ENCODE data around the gene DCBLD1.

DCBLD1 gene

DNA sequence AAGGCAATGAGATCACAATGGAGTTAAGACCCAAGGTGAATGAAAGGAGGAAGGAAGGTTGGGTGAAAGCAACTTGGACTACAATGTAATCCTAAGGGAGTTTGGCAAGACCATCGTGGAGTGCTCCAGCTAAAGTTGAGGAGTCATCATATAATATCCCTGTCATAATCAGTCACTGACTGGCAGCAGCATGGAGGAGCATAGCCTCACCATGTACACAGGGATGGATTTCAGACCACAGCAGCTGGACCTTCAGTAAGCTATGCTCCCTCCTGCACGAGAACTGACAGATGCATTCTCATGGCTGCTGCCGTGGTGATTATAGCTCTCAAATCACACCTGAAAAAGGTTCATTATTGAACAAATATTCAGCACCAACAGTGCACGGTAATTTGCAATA is 76.8 kb downstream of the DCBLD1 start:
- DNase-seq, result no peak

DNA sequence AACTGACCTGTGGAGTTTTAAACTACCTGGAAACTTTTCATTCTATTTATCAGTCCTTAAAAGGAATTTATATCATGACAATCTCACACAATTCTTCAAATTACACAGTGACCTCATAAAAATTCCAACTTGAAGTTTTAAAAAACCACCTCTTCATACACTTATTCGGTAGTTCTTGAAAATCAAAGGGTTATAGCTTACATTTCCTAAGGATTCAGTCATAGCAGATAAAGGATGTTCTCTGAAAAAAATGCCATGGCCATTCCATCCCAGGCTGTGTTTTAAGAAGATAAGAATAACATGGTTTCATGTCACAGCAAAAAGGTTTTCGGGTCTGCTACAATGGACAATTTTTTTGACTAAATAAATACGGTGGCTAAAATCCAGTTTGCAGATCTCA is 78.7 kb downstream of the DCBLD1 start:
- DNase-seq, result peak; percentile 43

DNA sequence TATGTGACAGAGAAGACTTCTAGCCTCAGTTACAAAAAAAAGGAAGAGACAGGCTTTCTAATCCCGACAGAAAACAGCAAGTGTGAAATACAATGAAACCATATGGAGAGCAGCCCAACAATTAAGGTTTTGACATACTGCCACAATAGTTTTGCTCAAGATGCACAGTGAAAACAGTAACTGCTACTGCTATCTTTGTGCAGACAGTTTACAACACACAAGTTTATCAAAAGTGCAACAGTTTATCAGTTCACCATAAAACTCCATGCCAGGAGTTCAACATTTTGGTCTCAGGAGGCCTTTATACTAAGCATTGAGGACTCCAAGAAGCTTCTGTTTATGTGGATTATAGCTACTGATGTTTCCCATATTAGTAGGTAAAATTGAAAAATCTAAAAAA is 82.2 kb downstream of the DCBLD1 start:
- no peak for DNase-seq

DNA sequence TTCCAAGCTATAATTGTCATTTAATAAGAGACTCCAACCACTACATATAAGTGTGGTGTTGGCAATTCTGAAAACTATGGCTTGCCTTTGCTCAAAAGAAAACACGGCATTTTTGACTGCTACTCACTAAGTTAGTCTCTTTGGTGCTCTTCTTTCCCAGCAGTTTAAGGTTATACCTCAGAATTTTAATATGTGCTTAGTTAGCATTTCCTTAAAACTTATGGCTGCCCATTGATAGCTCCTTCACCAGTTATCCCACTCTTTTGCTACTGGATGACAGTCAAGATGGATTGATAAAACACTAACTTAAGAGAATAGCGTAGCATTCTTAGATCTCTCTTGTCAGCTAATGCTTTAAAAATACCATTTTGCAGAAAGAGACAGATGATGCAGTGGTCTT is 85.8 kb downstream of the DCBLD1 start:
- DNase-seq, result no peak

DNA sequence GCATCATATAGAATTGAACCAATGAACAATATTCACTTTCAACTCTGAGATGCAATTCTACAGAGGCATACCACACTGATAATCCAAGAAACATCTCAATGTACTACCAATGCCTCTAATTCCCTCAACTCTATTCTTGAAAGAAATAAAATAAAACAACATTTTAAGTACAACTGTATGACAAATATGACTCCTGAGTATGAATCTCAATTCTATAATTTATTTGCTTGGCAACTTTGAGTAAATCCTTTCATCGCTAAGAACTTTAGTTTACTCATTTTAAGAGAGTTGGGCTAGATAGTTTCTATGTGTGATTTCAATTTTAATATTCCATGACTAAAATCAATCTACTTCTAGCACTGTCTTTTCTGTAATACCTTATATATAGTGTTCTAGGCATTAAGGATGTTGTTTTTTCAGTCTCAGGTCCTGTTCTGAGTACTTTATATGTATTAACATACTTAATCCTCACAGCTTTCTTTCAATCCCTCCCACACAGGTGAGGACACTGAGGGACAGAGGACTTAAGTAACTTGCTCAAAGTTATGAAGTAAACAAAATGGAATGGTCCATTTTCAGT is 86.4 kb downstream of the DCBLD1 start:
- DNase-seq, result no peak

DNA sequence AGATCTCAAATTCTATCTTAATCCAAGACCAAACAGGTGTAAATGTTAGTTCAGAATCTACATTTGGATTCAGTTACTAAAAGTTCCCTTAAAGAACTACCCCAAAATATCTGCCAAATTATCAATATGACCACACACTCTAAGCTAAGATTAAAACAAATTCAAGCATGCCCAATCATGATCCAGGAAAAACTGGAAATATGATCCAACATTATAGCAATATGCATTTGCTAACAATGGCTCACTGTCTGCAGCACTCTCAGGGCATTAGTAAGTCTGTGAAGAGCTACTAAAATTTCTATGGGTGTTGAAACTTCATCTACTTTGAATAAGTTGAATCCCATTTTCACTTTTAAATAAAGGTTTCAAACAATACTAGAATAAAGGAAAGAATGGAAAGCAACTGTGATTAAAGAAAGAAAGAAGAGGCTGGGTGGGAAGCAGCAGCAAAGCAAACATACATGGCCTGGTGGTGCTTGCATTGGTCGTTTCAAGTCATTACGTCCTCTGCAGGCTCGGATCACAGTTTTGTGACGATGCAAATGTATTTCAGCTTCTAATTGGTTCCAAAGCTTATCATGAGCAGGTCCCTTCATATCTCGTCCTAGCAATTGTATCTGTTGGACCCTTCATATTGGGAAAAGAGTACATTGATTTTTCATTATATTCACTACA is 90.7 kb downstream of the DCBLD1 start:
- DNase-seq, result no peak

DNA sequence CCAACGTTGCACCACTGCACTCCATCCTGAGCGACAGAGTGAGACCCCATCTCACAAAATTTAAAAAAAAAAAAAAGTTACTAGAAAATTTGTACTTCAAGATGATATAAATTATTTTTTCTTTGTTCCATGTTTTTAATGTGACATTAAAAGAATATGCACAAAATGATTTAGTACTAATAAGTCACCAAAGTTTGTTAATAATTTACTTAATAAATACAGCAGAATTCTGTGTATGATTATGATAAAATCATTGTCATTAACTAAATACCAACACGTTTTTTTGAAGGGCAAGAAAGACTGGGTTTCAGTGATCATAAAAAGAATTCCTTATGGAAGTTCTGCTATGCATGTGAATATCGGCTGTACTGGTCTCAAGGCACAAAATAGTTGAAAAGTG is 91.7 kb downstream of the DCBLD1 start:
- no peak for DNase-seq

DNA sequence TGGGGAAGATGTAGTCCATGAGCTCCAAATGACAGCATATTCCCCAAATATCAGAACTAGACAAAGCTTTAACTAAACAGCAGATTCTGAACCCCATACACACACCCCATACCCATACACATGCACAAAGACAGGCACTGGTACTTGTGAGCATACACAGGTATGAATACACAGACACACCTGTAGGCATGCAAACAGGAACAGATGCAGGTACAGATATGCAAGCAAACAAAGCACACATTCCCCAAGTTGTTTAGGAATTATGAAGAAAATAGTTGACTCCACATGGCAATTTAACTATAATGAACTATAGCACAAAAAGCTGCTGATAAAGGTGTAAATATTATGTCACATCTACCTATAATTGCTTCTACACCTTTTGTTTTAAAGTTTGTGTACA is 103.2 kb downstream of the DCBLD1 start:
- DNase-seq, result no peak

DNA sequence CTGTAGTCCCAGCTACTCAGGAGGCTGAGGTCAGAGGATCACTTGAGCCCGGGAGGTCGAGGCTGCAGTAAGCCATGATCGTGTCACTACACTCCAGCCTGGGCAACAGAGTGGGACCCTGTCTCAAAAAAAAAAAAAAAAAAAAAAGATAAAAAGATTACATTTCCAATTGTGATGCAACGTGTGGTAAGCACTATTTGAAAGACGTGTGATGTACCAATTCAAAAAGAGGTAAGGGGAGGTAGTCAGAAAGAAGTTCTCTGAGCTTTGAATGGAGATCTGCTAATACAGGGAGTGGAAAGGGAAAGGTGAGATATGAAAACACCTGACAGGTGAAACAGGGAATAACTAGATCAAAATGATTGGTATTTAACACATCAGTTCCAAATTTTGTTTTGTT is 108.0 kb downstream of the DCBLD1 start:
- DNase-seq, result no peak

DNA sequence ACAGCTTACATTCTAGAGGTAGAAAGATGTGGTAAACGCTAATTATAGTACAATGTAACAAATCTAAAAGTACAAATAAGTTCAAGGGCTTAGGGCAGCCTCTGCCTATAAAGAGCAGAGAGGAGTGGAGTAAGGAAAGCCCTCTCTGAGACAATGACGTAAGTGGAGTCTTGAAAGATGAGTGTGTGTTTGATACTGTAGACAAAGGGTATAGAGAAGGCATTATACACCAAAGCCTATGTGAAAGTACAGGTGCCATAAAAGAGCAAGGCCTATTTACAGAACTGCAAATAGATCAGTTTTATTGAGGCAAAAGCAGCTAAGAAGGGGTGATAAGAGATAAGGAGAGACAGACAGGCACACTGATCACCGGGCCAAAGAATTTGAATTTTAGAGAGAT is 108.9 kb downstream of the DCBLD1 start:
- DNase-seq, result no peak

DNA sequence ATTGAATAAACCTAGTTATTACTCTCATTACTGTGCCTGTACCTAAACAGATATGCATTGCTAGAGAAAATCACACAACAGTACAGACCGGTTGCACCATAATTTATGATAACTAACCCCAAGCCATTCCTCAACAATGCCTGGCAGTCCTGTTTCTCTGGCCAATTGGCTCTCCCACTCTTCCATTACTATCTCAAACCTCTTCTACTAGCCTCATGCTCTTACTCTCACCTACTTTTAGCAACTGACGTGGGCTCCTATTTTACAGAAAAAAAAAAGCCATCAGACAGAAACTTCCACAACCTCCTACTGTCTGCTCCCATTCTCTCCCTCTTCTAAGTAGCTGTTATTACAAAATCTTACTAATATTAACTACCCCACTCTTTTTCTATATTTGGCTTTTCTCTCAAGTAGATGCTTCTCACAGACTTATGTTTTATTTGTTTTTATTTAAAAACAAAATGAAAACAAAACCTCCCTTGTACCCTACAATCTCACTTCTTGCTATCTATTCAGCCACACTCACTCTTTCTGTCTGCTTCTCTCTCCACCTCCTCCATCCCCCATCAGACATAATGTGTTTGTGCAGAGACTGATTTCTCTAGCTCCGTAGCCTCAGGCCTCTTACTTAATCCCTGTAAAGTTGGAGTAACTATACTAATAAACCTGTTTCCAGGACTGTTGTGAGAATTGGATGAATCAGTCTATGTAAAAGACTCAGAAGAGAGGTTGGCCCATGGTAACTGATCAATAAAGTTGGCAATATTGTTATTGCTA is 110.7 kb downstream of the DCBLD1 start:
- no peak for DNase-seq

DNA sequence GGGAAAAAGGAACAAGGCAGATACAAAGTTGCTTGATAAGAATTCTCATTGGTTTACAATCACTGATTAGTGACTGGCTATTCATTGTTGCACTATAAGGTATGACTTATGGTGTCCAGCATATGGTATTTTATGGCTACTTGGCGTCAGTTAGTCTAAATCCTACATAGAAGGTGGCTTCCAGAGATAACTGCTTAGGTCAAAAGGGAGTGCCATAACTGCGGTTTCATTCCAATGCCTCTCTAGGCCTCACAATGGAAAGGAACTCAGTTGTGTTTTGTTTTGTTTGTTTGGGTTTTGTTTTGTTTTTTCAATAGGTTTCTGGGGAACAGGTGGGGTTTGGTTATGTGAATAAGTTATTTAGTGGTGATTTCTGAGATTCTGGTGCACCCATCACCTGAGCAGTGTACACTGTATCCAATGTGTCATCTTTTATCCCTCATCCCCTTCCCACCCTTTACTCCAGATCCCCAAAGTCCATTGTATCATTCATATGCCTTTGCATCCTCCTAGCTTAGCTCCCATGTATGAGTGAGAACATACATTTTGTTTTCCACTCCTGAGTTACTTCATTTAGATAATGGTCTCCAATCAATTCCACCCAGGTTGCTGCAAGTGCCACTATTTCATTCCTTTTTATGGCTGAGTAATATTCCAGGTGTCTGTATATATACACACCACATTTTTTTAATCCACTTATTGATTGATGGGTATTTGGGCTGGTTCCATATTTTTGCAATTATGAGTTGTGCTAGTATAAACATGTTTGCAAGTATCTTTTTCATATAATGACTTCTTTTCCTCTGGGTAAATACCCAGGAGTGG is 112.8 kb downstream of the DCBLD1 start:
- DNase-seq, result no peak

DNA sequence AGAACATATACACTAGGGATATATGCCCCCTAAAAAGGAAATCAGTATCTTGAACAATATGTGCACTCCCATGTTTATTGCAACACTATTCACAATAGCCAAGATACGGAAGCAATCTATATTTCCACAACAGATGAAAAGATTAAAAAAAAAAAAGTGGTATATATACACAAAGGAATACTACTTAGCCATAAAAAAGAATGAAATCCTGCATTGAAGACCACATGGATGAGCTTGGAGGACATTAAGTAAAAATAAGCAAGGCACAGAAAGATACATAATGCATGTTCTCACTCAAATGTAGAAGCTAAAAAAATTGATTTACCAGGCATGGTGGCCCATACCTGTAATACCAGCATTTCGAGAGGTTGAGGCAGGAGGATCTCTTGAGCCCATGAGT is 115.3 kb downstream of the DCBLD1 start:
- no peak for DNase-seq
